H9 (cell line): ENCODE data around the gene CDC45. TPM values are rescaled to one million over a fixed set of nuclear protein-coding genes. Genes with fewer than 3 reads are reported as not detected.

ENCODE experiments used
- DNase-seq: peaks from one replicate; pipeline ENCODE4 v3.0.0-alpha.2; 2017
- H2AFZ ChIP-seq: one replicate; pipeline ENCODE4 v1.6.1; 2013; ENCODE audit warnings: mild to moderate bottlenecking, low read length, control low read depth, moderate library complexity
- H2AK5ac ChIP-seq: 2 replicates; pipeline ENCODE4 v1.6.1; 2013; ENCODE audit warnings: low read length, control low read depth, mixed read lengths; ENCODE audit not compliant: insufficient read length
- H2BK120ac ChIP-seq: one replicate; pipeline ENCODE4 v1.6.1; 2013; ENCODE audit warnings: low read depth, mild to moderate bottlenecking, low read length, control low read depth, inconsistent platforms; ENCODE audit not compliant: poor library complexity, severe bottlenecking
- H2BK12ac ChIP-seq: 2 replicates; pipeline ENCODE4 v1.6.1; 2013; ENCODE audit warnings: low read length, control low read depth, mixed read lengths, low read depth; ENCODE audit not compliant: insufficient read length
- H2BK15ac ChIP-seq: 2 replicates; pipeline ENCODE4 v1.6.1; 2013; ENCODE audit warnings: low read depth, low read length, control low read depth
- H2BK20ac ChIP-seq: one replicate; pipeline ENCODE4 v1.6.1; 2013; ENCODE audit warnings: low read depth, mild to moderate bottlenecking, low read length, control low read depth, inconsistent platforms; ENCODE audit not compliant: poor library complexity, severe bottlenecking
- H2BK5ac ChIP-seq: 2 replicates; pipeline ENCODE4 v1.6.1; 2013; ENCODE audit warnings: low read length, control low read depth, mixed read lengths; ENCODE audit not compliant: insufficient read length
- H3K14ac ChIP-seq: 2 replicates; pipeline ENCODE4 v1.6.1; 2013; ENCODE audit warnings: low read length, control low read depth; ENCODE audit not compliant: insufficient read depth
- H3K18ac ChIP-seq: 2 replicates; pipeline ENCODE4 v1.6.1; 2013; ENCODE audit warnings: low read depth, mild to moderate bottlenecking, mixed read lengths, low read length, control low read depth; ENCODE audit not compliant: insufficient read length
- H3K23ac ChIP-seq: 2 replicates; pipeline ENCODE4 v1.6.1; 2013; ENCODE audit warnings: low read length, control low read depth, mixed read lengths, low read depth; ENCODE audit not compliant: insufficient read length
- H3K23me2 ChIP-seq: 2 replicates; pipeline ENCODE4 v1.6.1; 2013; ENCODE audit warnings: low read depth, mild to moderate bottlenecking, mixed read lengths, low read length, control low read depth; ENCODE audit not compliant: insufficient read length, poor library complexity, severe bottlenecking
- H3K27ac ChIP-seq: 2 replicates; pipeline ENCODE4 v1.5.1; 2013; ENCODE audit warnings: low read length, control low read depth, mixed read lengths, low read depth; ENCODE audit not compliant: insufficient read length
- H3K27me3 ChIP-seq: 2 replicates; pipeline ENCODE4 v1.6.1; 2013; ENCODE audit warnings: low read length, control low read depth, inconsistent platforms; ENCODE audit not compliant: insufficient read depth
- H3K4ac ChIP-seq: 2 replicates; pipeline ENCODE4 v1.6.1; 2013; ENCODE audit warnings: low read depth, mild to moderate bottlenecking, control low read depth, inconsistent platforms, low read length, moderate library complexity
- H3K4me1 ChIP-seq: 2 replicates; pipeline ENCODE4 v1.6.1; 2013; ENCODE audit warnings: low read length, control low read depth, inconsistent platforms; ENCODE audit not compliant: insufficient read depth
- H3K4me2 ChIP-seq: 2 replicates; pipeline ENCODE4 v1.6.1; 2013; ENCODE audit warnings: low read length, control low read depth, mixed read lengths; ENCODE audit not compliant: insufficient read length, insufficient read depth
- H3K56ac ChIP-seq: 2 replicates; pipeline ENCODE4 v1.6.1; 2013; ENCODE audit warnings: low read depth, mild to moderate bottlenecking, mixed read lengths, low read length, control low read depth; ENCODE audit not compliant: insufficient read length
- H3K79me1 ChIP-seq: 2 replicates; pipeline ENCODE4 v1.6.1; 2013; ENCODE audit warnings: low read depth, mild to moderate bottlenecking, moderate library complexity, low read length, control low read depth, inconsistent platforms; ENCODE audit not compliant: insufficient read depth, poor library complexity, severe bottlenecking
- H3K79me2 ChIP-seq: 2 replicates; pipeline ENCODE4 v1.6.1; 2013; ENCODE audit warnings: low read length, control low read depth, inconsistent platforms; ENCODE audit not compliant: insufficient read depth
- H3K9ac ChIP-seq: 2 replicates; pipeline ENCODE4 v1.6.1; 2013; ENCODE audit warnings: low read length, control low read depth, mixed read lengths; ENCODE audit not compliant: insufficient read length; ENCODE audit errors: extremely low read depth
- H3K9me3 ChIP-seq: one replicate; pipeline ENCODE4 v1.6.1; 2013; ENCODE audit warnings: low read depth, low read length, inconsistent platforms; ENCODE audit not compliant: control insufficient read depth
- H3T11ph ChIP-seq: one replicate; pipeline ENCODE4 v1.6.1; 2013; ENCODE audit warnings: mild to moderate bottlenecking, low read length, control low read depth, inconsistent platforms
- H4K20me1 ChIP-seq: one replicate; pipeline ENCODE4 v1.6.1; 2013; ENCODE audit not compliant: control insufficient read depth, insufficient read length, insufficient read depth
- H4K5ac ChIP-seq: 2 replicates; pipeline ENCODE4 v1.6.1; 2013; ENCODE audit warnings: low read depth, mild to moderate bottlenecking, mixed read lengths, low read length, control low read depth; ENCODE audit not compliant: insufficient read length
- H4K8ac ChIP-seq: replicated peaks from 2 replicates; pipeline ENCODE4 v1.6.1; 2013; ENCODE audit warnings: low read length, control low read depth, mixed read lengths, low read depth; ENCODE audit not compliant: insufficient read length
- H4K91ac ChIP-seq: 2 replicates; pipeline ENCODE4 v1.6.1; 2013; ENCODE audit warnings: low read depth, mild to moderate bottlenecking, moderate library complexity, mixed read lengths, low read length, control low read depth; ENCODE audit not compliant: insufficient read length
- H3K27ac Mint-ChIP-seq, 3 experiments: 2 replicates in 2 of 3; 3 replicates in 1 of 3; pipeline ENCODE4 v1.8.0; 2020 to 2021; ENCODE audit warnings: mixed read lengths in 3 of 3, mild to moderate bottlenecking in 1 of 3, moderate library complexity in 1 of 3
- H3K27me3 Mint-ChIP-seq: 2 replicates; pipeline ENCODE4 v1.8.0; 2021; ENCODE audit warnings: low read depth, mild to moderate bottlenecking, moderate library complexity, mixed read lengths
- H3K36me3 Mint-ChIP-seq, 3 experiments: 2 replicates in 2 of 3; 3 replicates in 1 of 3; pipeline ENCODE4 v1.8.0; 2020 to 2021; ENCODE audit warnings: low read depth in 3 of 3, mixed read lengths in 3 of 3; ENCODE audit not compliant: insufficient read depth in 1 of 3
- H3K4me1 Mint-ChIP-seq, 2 experiments: 2 replicates each; pipeline ENCODE4 v1.8.0; 2020; ENCODE audit warnings: mixed read lengths in 2 of 2
- H3K4me3 Mint-ChIP-seq, 2 experiments: 2 replicates in 1 of 2; 3 replicates in 1 of 2; pipeline ENCODE4 v1.8.0; 2020 to 2021; ENCODE audit warnings: mild to moderate bottlenecking in 2 of 2, mixed read lengths in 2 of 2, moderate library complexity in 1 of 2
- H3K9me3 Mint-ChIP-seq, 2 experiments: 2 replicates in 1 of 2; 3 replicates in 1 of 2; pipeline ENCODE4 v1.8.0; 2020; ENCODE audit warnings: mild to moderate bottlenecking in 2 of 2, mixed read lengths in 2 of 2, moderate library complexity in 1 of 2
- CTCF ChIP-seq: fragments of 200-600 bp; sonication (generic); conservative IDR thresholded peaks from 3 replicates; pipeline ENCODE4 v1.8.0; 2021; ENCODE audit warnings: antibody characterized with exemption, mild to moderate bottlenecking
- WGBS: extraction: QIAGEN DNeasy Blood & Tissue Kit; methylation state at CpG from one replicate; pipeline ENCODE4 v1.1.7; 2013; ENCODE audit warnings: missing lambda C conversion rate, low lambda C conversion rate, mixed read lengths; ENCODE audit not compliant: insufficient read length; ENCODE audit errors: extremely low coverage; 5-methylcytosine and 5-hydroxymethylcytosine counted together
- total RNA-seq: library from RNA; stranded (reverse); gene quantifications from 2 replicates; pipeline ENCODE4 v1.2.1, GENCODE V29; 2021

The CDC45 gene
- total RNA-seq, 1 experiment from 2014 or later, result 35.7 TPM

GRCh38 chr22:19460036-19460435 lies 19.7 kb upstream of the CDC45 start:
- Histone ChIP-seq H3T11ph (no peak overlapping the region), H2BK15ac (no peak overlapping the region), H4K91ac (no peak overlapping the region), H3K27me3 (no peaks in the 10 kb centered on the region), H3K27ac (no peak overlapping the region), H2BK12ac (no peak overlapping the region), H2AFZ (no peak overlapping the region), H2BK5ac (no peak overlapping the region), H3K23ac (no peak overlapping the region), H3K4me2 (no peak overlapping the region), H3K18ac (no peak overlapping the region), H3K79me1 (no peaks in the 10 kb centered on the region), H4K20me1 (no peaks in the 10 kb centered on the region), H3K79me2 (no peaks in the 10 kb centered on the region), H3K14ac (no peak overlapping the region), H3K23me2 (no peaks in the 10 kb centered on the region), H4K8ac (no peak overlapping the region), H2AK5ac (no peak overlapping the region), H2BK120ac (no peak overlapping the region), H3K4ac (no peak overlapping the region), H2BK20ac (no peak overlapping the region), H3K56ac (no peak overlapping the region), H3K9ac (no peak overlapping the region), H3K9me3 (no peaks in the 10 kb centered on the region), H4K5ac (no peak overlapping the region), H3K4me1 (no peaks in the 10 kb centered on the region)
- Mint-ChIP-seq H3K27me3 (no peaks in the 10 kb centered on the region; the same call in 1 of the 2 replicates), H3K4me3 (no peak overlapping the region), H3K9me3 (no peaks in the 10 kb centered on the region), H3K27ac (no peak overlapping the region), H3K4me1 (peaks cover 2 to 12% of the 10 kb centered on the region in 2 experiments; a peak in 2 of 4 replicates), H3K36me3 (peaks cover 21 to 75% (median 36%) of the 10 kb centered on the region in 3 experiments; a peak in 6 of 7 replicates)
- TF ChIP-seq CTCF, result no peak
- no CpG with 5 or more reads among the region's 2 CpGs for WGBS
- DNase-seq, result no peak
